RWPE1 (cell line): ENCODE data around the gene FNTB.
A peak's percentile ranks its signal among the peaks of the same experiment; 100 is the strongest.

ENCODE experiments used
- CTCF ChIA-PET: fragments of 350-600 bp; sonication (Branson Sonifier 250); formaldehyde crosslinking; extraction: SDS; loops from one replicate; lab custom pipeline; 2021; lab: Yijun Ruan, JAX
- POLR2A ChIA-PET: fragments of 400-600 bp; formaldehyde crosslinking; extraction: SDS; loops from one replicate; lab custom pipeline; 2020; ENCODE audit warnings: antibody characterized with exemption; ENCODE audit not compliant: low non-redundant PET; lab: Yijun Ruan, JAX
- DNase-seq: peaks from one replicate; pipeline ENCODE4 v3.0.0; 2012; ENCODE audit warnings: low spot score
- H3K27ac ChIP-seq: fragments of 450-650 bp; 2 replicates; pipeline ENCODE4 v1.5.1; 2017
- CTCF ChIP-seq: fragments of 450-650 bp; conservative IDR thresholded peaks from 2 replicates; pipeline ENCODE4 v1.5.1; 2017; ENCODE audit warnings: low read depth, mild to moderate bottlenecking

Gene FNTB

GRCh38 chr14:65102441-65103149 lies 115.9 kb downstream of the FNTB start, which contains the start of gene MAX:
Gene MAX, minus strand, starts transcription at chr14:65102517. Its CDS starts 178 bp downstream, at chr14:65102339.
- DNase-seq: peak; percentile 98
- TF ChIP-seq CTCF: no peak
- CTCF ChIA-PET: no interaction called here
- POLR2A ChIA-PET: no interaction called here
- peak within 1 kb of the TSS; percentile 85 for H3K27ac ChIP-seq

DNA sequence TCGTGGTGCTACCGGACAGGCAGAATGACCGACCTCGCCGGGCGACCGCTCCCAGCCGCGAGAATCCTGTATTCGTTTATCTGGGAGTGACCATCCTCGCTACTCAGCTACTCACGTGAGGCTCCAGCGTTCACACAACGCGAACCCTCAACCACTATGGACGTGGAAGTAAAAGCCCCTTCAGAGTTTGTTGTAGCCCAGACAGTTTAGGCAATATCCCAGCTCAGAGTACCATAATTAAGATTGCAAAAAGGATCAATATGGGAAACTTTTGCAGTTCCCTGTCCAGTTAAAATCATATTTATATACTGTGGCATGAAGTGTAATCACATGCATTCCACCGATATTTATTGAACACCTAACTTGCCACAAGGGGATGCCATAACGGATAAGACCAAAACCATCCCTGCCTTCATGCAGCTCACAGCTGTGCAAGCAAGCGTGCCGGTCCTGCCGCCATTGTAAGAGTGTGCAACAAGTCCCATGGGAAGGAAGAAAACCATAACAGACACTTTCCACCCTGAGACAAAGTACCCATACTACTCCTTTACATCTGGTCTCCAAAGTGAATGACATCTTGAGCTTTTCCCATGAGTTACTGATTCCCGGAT lies 116.6 kb downstream of the FNTB start:
- peak overlapping the region; percentile 85 for H3K27ac ChIP-seq
- POLR2A ChIA-PET: no interaction called here
- DNase-seq: no peak

GRCh38 chr14:65104791-65105190 lies 118.1 kb downstream of the FNTB start:
- POLR2A ChIA-PET: no interaction called here
- CTCF ChIA-PET: interaction anchor here (0.6 to 1.2 kb wide), 3 partner anchors 30 to 308 kb away, joined by 3 to 4 read pairs (median 3); partner anchors contain the start of gene FUT8
- no peak for DNase-seq
- H3K27ac ChIP-seq: no peak overlapping the region
- TF ChIP-seq CTCF: no peak

More for the DNA sequence above, 116.6 kb downstream of the FNTB start:
- CTCF ChIA-PET: interaction anchor here (0.7 to 1.2 kb wide), 2 partner anchors 83 to 128 kb away, joined by 3 to 5 read pairs; no protein-coding TSS in a partner anchor
- TF ChIP-seq CTCF: peak; percentile 28

- DNase-seq: no peak
- ChIA-PET CTCF (no interaction called here), POLR2A (no interaction called here)
- H3K27ac ChIP-seq: no peak overlapping the region
- TF ChIP-seq CTCF: no peak
Observed at GRCh38 chr14:65106316-65106715, 119.6 kb downstream of the FNTB start.

DNA sequence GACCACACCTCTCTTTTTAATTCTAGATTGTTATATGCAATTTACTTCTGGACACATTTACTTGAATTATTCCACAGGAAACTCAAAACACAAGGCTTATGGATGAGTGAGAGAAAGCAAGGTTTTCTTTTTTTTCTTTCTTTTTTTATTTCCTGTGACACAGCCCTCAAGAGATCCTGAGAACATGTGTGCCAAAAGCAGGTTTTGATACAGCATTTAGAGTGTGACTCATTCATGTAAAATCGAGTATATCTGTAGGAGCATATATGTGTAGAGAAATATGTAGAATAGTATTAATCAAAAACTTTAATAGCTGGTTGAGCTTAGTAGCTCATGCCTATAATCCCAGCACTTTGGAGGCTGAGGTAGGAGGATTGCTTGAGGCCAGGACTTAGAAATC lies 120.0 kb downstream of the FNTB start:
- H3K27ac ChIP-seq: no peak overlapping the region
- CTCF ChIA-PET: interaction anchor here (0.6 kb wide), 1 partner anchor 769 kb away, joined by 4 read pairs; no protein-coding TSS in a partner anchor
- no peak for TF ChIP-seq CTCF
- POLR2A ChIA-PET: no interaction called here
- DNase-seq: no peak

DNA sequence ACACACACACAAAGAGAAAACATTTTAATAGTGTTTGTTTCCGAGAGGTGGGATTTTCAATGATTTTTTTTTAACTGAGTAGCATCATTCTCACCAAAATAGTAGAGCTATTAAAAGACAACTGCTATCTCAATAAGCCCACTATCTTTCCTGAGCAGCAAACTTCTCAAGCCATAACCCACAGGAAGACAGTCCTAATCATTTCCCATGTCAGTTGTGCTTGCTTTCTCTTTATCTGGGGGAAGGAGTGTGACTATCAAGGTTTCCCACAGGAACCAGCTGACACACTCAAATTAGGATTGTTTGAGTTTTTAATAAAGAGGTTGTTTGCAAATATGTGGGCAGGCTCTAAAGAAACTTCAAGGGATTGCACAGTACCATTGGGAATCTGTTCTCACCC lies 120.5 kb downstream of the FNTB start:
- no peak for TF ChIP-seq CTCF
- DNase-seq: no peak
- CTCF ChIA-PET: interaction anchor here (0.6 kb wide), 1 partner anchor 769 kb away, joined by 4 read pairs; no protein-coding TSS in a partner anchor
- no peak overlapping the region for H3K27ac ChIP-seq
- POLR2A ChIA-PET: no interaction called here
